Keratinocyte (primary cell): Measurements from ENCODE around the gene LRRN4.

ENCODE experiments used
- CTCF ChIP-seq, 3 experiments: IDR thresholded peaks in 1 of 3; conservative IDR thresholded peaks in 1 of 3; optimal IDR thresholded peaks in 1 of 3; 2 replicates in 2 of 3; 3 replicates in 1 of 3; pipeline versions ENCODE3 to v1.5.1; 2011; ENCODE audit warnings: low read length in 3 of 3, mild to moderate bottlenecking in 3 of 3, moderate library complexity in 2 of 3, control low read depth in 1 of 3, inconsistent platforms in 1 of 3; ENCODE audit not compliant: insufficient read depth in 2 of 3; ENCODE audit errors: extremely low read depth in 1 of 3
- EZH2 ChIP-seq: IDR thresholded peaks from one replicate; pipeline ENCODE4 v1.6.1; 2012; ENCODE audit warnings: inconsistent platforms, mild to moderate bottlenecking, low read length, moderate library complexity

GRCh38 chr20:6012179-6012578, 41.7 kb downstream of the LRRN4 start:
- TF ChIP-seq CTCF (optimal IDR thresholded peaks at IDR 0.05 in 1 of 3, IDR thresholded peaks at IDR 0.05 in 1 of 3, conservative IDR thresholded peaks at IDR 0.05 in 1 of 3; ENCODE audit: extremely low read depth in 1 of 3, insufficient read depth in 2 of 3, low read length in 3 of 3) (no peak), EZH2 (no peak)
